H9 (cell line): ENCODE measurements around the gene ZBTB7A. TPM values are rescaled to one million over a fixed set of nuclear protein-coding genes. Genes with fewer than 3 reads are reported as not detected.

ENCODE experiments used
- DNase-seq: peaks from one replicate; pipeline ENCODE4 v3.0.0-alpha.2; 2017
- H2AFZ ChIP-seq: one replicate; pipeline ENCODE4 v1.6.1; 2013; ENCODE audit warnings: mild to moderate bottlenecking, low read length, control low read depth, moderate library complexity
- H2AK5ac ChIP-seq: 2 replicates; pipeline ENCODE4 v1.6.1; 2013; ENCODE audit warnings: low read length, control low read depth, mixed read lengths; ENCODE audit not compliant: insufficient read length
- H2BK120ac ChIP-seq: one replicate; pipeline ENCODE4 v1.6.1; 2013; ENCODE audit warnings: low read depth, mild to moderate bottlenecking, low read length, control low read depth, inconsistent platforms; ENCODE audit not compliant: poor library complexity, severe bottlenecking
- H2BK12ac ChIP-seq: 2 replicates; pipeline ENCODE4 v1.6.1; 2013; ENCODE audit warnings: low read length, control low read depth, mixed read lengths, low read depth; ENCODE audit not compliant: insufficient read length
- H2BK15ac ChIP-seq: 2 replicates; pipeline ENCODE4 v1.6.1; 2013; ENCODE audit warnings: low read depth, low read length, control low read depth
- H2BK20ac ChIP-seq: one replicate; pipeline ENCODE4 v1.6.1; 2013; ENCODE audit warnings: low read depth, mild to moderate bottlenecking, low read length, control low read depth, inconsistent platforms; ENCODE audit not compliant: poor library complexity, severe bottlenecking
- H2BK5ac ChIP-seq: 2 replicates; pipeline ENCODE4 v1.6.1; 2013; ENCODE audit warnings: low read length, control low read depth, mixed read lengths; ENCODE audit not compliant: insufficient read length
- H3K14ac ChIP-seq: 2 replicates; pipeline ENCODE4 v1.6.1; 2013; ENCODE audit warnings: low read length, control low read depth; ENCODE audit not compliant: insufficient read depth
- H3K18ac ChIP-seq: 2 replicates; pipeline ENCODE4 v1.6.1; 2013; ENCODE audit warnings: low read depth, mild to moderate bottlenecking, mixed read lengths, low read length, control low read depth; ENCODE audit not compliant: insufficient read length
- H3K23ac ChIP-seq: 2 replicates; pipeline ENCODE4 v1.6.1; 2013; ENCODE audit warnings: low read length, control low read depth, mixed read lengths, low read depth; ENCODE audit not compliant: insufficient read length
- H3K23me2 ChIP-seq: 2 replicates; pipeline ENCODE4 v1.6.1; 2013; ENCODE audit warnings: low read depth, mild to moderate bottlenecking, mixed read lengths, low read length, control low read depth; ENCODE audit not compliant: insufficient read length, poor library complexity, severe bottlenecking
- H3K27ac ChIP-seq: 2 replicates; pipeline ENCODE4 v1.5.1; 2013; ENCODE audit warnings: low read length, control low read depth, mixed read lengths, low read depth; ENCODE audit not compliant: insufficient read length
- H3K27me3 ChIP-seq: 2 replicates; pipeline ENCODE4 v1.6.1; 2013; ENCODE audit warnings: low read length, control low read depth, inconsistent platforms; ENCODE audit not compliant: insufficient read depth
- H3K4ac ChIP-seq: 2 replicates; pipeline ENCODE4 v1.6.1; 2013; ENCODE audit warnings: low read depth, mild to moderate bottlenecking, control low read depth, inconsistent platforms, low read length, moderate library complexity
- H3K4me1 ChIP-seq: 2 replicates; pipeline ENCODE4 v1.6.1; 2013; ENCODE audit warnings: low read length, control low read depth, inconsistent platforms; ENCODE audit not compliant: insufficient read depth
- H3K4me2 ChIP-seq: 2 replicates; pipeline ENCODE4 v1.6.1; 2013; ENCODE audit warnings: low read length, control low read depth, mixed read lengths; ENCODE audit not compliant: insufficient read length, insufficient read depth
- H3K56ac ChIP-seq: 2 replicates; pipeline ENCODE4 v1.6.1; 2013; ENCODE audit warnings: low read depth, mild to moderate bottlenecking, mixed read lengths, low read length, control low read depth; ENCODE audit not compliant: insufficient read length
- H3K79me1 ChIP-seq: 2 replicates; pipeline ENCODE4 v1.6.1; 2013; ENCODE audit warnings: low read depth, mild to moderate bottlenecking, moderate library complexity, low read length, control low read depth, inconsistent platforms; ENCODE audit not compliant: insufficient read depth, poor library complexity, severe bottlenecking
- H3K79me2 ChIP-seq: 2 replicates; pipeline ENCODE4 v1.6.1; 2013; ENCODE audit warnings: low read length, control low read depth, inconsistent platforms; ENCODE audit not compliant: insufficient read depth
- H3K9ac ChIP-seq: 2 replicates; pipeline ENCODE4 v1.6.1; 2013; ENCODE audit warnings: low read length, control low read depth, mixed read lengths; ENCODE audit not compliant: insufficient read length; ENCODE audit errors: extremely low read depth
- H3K9me3 ChIP-seq: one replicate; pipeline ENCODE4 v1.6.1; 2013; ENCODE audit warnings: low read depth, low read length, inconsistent platforms; ENCODE audit not compliant: control insufficient read depth
- H3T11ph ChIP-seq: one replicate; pipeline ENCODE4 v1.6.1; 2013; ENCODE audit warnings: mild to moderate bottlenecking, low read length, control low read depth, inconsistent platforms
- H4K20me1 ChIP-seq: one replicate; pipeline ENCODE4 v1.6.1; 2013; ENCODE audit not compliant: control insufficient read depth, insufficient read length, insufficient read depth
- H4K5ac ChIP-seq: 2 replicates; pipeline ENCODE4 v1.6.1; 2013; ENCODE audit warnings: low read depth, mild to moderate bottlenecking, mixed read lengths, low read length, control low read depth; ENCODE audit not compliant: insufficient read length
- H4K8ac ChIP-seq: replicated peaks from 2 replicates; pipeline ENCODE4 v1.6.1; 2013; ENCODE audit warnings: low read length, control low read depth, mixed read lengths, low read depth; ENCODE audit not compliant: insufficient read length
- H4K91ac ChIP-seq: 2 replicates; pipeline ENCODE4 v1.6.1; 2013; ENCODE audit warnings: low read depth, mild to moderate bottlenecking, moderate library complexity, mixed read lengths, low read length, control low read depth; ENCODE audit not compliant: insufficient read length
- H3K27ac Mint-ChIP-seq, 3 experiments: 2 replicates in 2 of 3; 3 replicates in 1 of 3; pipeline ENCODE4 v1.8.0; 2020 to 2021; ENCODE audit warnings: mixed read lengths in 3 of 3, mild to moderate bottlenecking in 1 of 3, moderate library complexity in 1 of 3
- H3K27me3 Mint-ChIP-seq: 2 replicates; pipeline ENCODE4 v1.8.0; 2021; ENCODE audit warnings: low read depth, mild to moderate bottlenecking, moderate library complexity, mixed read lengths
- H3K36me3 Mint-ChIP-seq, 3 experiments: 2 replicates in 2 of 3; 3 replicates in 1 of 3; pipeline ENCODE4 v1.8.0; 2020 to 2021; ENCODE audit warnings: low read depth in 3 of 3, mixed read lengths in 3 of 3; ENCODE audit not compliant: insufficient read depth in 1 of 3
- H3K4me1 Mint-ChIP-seq, 2 experiments: 2 replicates each; pipeline ENCODE4 v1.8.0; 2020; ENCODE audit warnings: mixed read lengths in 2 of 2
- H3K4me3 Mint-ChIP-seq, 2 experiments: 2 replicates in 1 of 2; 3 replicates in 1 of 2; pipeline ENCODE4 v1.8.0; 2020 to 2021; ENCODE audit warnings: mild to moderate bottlenecking in 2 of 2, mixed read lengths in 2 of 2, moderate library complexity in 1 of 2
- H3K9me3 Mint-ChIP-seq, 2 experiments: 2 replicates in 1 of 2; 3 replicates in 1 of 2; pipeline ENCODE4 v1.8.0; 2020; ENCODE audit warnings: mild to moderate bottlenecking in 2 of 2, mixed read lengths in 2 of 2, moderate library complexity in 1 of 2
- WGBS: extraction: QIAGEN DNeasy Blood & Tissue Kit; methylation state at CpG from one replicate; pipeline ENCODE4 v1.1.7; 2013; ENCODE audit warnings: missing lambda C conversion rate, low lambda C conversion rate, mixed read lengths; ENCODE audit not compliant: insufficient read length; ENCODE audit errors: extremely low coverage; 5-methylcytosine and 5-hydroxymethylcytosine counted together
- total RNA-seq: library from RNA; stranded (reverse); gene quantifications from 2 replicates; pipeline ENCODE4 v1.2.1, GENCODE V29; 2021
- TF ChIP-seq, protein P1 (sequence below): fragments of 200-600 bp; sonication (generic); conservative IDR thresholded peaks from 3 replicates; pipeline ENCODE4 v1.8.0; 2021; ENCODE audit warnings: antibody characterized with exemption, mild to moderate bottlenecking

ZBTB7A gene
- total RNA-seq, 1 experiment from 2014 or later = 24.9 TPM

DNA sequence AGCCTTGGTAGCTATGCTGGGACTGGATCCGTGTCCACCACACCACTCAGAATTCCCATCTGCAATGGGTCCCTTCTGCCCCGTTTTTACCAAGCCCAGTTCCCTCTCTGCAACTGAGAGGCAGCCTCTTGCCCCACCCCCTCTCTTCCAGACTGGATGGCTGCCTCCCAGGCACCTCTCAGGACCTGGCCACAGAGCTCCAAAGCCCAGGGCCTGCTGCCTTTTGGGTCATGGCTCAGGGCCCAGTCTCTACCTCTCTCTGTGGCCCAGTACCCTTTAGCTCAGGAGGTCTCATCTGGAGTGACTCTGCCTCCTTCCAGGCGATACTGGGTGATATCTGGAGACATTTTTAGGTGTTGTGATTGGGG lies 10.3 kb upstream of the ZBTB7A start:
- no peak overlapping the region for H2BK5ac ChIP-seq
- no peak overlapping the region for H3K4ac ChIP-seq
- Mint-ChIP-seq H3K4me3 (no peak overlapping the region), H3K27ac (no peak overlapping the region), H3K27me3 (peaks cover 11% of the 10 kb centered on the region), H3K36me3 (no peaks in the 10 kb centered on the region), H3K4me1 (peaks cover 8 to 24% of the 10 kb centered on the region in 2 experiments), H3K9me3 (no peaks in the 10 kb centered on the region; a peak in 2 of 5 replicates)
- no peak overlapping the region for H3K56ac ChIP-seq
- H3K18ac ChIP-seq = no peak overlapping the region
- no peak overlapping the region for H3K4me2 ChIP-seq
- no peak overlapping the region for H2AK5ac ChIP-seq
- no peak overlapping the region for H4K91ac ChIP-seq
- H3T11ph ChIP-seq = no peak overlapping the region
- no peak overlapping the region for H2BK120ac ChIP-seq
- TF ChIP-seq, protein P1, sequence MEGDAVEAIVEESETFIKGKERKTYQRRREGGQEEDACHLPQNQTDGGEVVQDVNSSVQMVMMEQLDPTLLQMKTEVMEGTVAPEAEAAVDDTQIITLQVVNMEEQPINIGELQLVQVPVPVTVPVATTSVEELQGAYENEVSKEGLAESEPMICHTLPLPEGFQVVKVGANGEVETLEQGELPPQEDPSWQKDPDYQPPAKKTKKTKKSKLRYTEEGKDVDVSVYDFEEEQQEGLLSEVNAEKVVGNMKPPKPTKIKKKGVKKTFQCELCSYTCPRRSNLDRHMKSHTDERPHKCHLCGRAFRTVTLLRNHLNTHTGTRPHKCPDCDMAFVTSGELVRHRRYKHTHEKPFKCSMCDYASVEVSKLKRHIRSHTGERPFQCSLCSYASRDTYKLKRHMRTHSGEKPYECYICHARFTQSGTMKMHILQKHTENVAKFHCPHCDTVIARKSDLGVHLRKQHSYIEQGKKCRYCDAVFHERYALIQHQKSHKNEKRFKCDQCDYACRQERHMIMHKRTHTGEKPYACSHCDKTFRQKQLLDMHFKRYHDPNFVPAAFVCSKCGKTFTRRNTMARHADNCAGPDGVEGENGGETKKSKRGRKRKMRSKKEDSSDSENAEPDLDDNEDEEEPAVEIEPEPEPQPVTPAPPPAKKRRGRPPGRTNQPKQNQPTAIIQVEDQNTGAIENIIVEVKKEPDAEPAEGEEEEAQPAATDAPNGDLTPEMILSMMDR = no peak
- no peak overlapping the region for H3K23ac ChIP-seq
- H3K9ac ChIP-seq = no peak overlapping the region
- no peak overlapping the region for H2BK15ac ChIP-seq
- H3K79me1 ChIP-seq = no peaks in the 10 kb centered on the region
- no peak overlapping the region for H4K8ac ChIP-seq
- no peaks in the 10 kb centered on the region for H3K79me2 ChIP-seq
- H4K20me1 ChIP-seq = no peaks in the 10 kb centered on the region
- H3K9me3 ChIP-seq = no peaks in the 10 kb centered on the region
- H4K5ac ChIP-seq = no peak overlapping the region
- H3K27ac ChIP-seq = no peak overlapping the region
- no peak overlapping the region for H2BK20ac ChIP-seq
- no peaks in the 10 kb centered on the region for H3K27me3 ChIP-seq
- no peak overlapping the region for H2AFZ ChIP-seq
- H2BK12ac ChIP-seq = no peak overlapping the region
- peaks cover 5% of the 10 kb centered on the region; the same call in 1 of the 2 replicates for H3K4me1 ChIP-seq
- DNase-seq = no peak
- H3K14ac ChIP-seq = no peak overlapping the region
- H3K23me2 ChIP-seq = peaks cover 4% of the 10 kb centered on the region
- WGBS = no CpG with 5 or more reads among the region's 3 CpGs
